Nucleus accumbens (tissue), 56 donors: ENCODE results near the gene REPS2.

ENCODE experiments used
- DNase-seq, 56 donors: peaks; one replicate each; lab custom pipeline; 2025; lab: John Stamatoyannopoulos, UW

The REPS2 gene

DNA sequence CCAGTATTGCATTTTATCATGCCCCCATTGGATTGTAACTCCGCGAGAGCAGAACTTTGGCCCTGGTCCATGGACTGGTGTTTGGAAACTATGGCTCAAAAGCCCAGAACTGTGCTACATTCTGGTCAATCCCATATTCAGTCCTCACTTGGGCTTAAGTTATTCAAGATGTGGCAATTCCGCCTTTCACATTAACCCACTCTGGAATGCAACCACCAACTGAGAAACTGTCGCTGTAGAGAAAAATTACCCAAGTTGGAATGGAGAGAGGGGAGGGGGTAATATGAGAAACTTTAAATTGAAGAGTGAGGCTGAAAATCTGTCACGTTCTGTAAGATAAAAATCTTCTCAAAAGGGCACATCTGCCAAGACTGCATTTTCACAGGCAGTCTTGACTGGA is 239.0 kb downstream of the REPS2 start:
- DNase-seq, result no peak

DNA sequence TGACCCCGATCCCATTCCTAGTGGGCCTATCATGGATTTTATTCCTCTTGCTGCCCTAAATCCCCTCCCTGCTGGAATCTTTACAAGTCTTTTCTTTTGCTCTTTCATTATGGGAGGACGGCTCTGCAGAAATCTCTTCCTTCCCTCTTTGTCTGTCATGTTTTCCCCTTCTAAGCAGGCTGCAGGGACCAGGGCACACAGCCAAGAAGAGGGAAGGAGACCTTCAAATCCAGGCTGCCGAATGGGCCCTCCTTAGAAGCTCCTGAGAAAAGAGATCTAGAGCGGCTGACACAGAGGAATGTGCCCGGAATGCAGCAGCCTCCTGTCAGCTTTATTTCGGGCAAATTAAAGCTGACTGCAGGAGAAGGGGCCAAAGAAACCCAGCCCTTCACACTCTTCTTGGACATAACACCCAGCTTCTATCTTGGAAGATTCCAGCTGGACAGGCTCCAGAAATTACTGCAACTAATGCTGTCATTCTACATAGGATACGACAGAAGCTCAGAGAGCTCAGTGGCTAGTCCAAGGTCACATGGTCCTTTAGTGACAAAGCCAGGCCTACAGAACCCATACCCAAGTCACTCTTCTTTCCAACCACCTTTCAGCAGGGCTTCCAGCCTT is 240.8 kb downstream of the REPS2 start:
- DNase-seq, result peak in 3 of 56 donors; percentile 1 to 11 (median 10)

GRCh38 chrX:17192106-17192505 is 245.6 kb downstream of the REPS2 start:
- DNase-seq, result no peak
